K562 (cell line): ENCODE data around the gene STOM. TPM values are rescaled to one million over a fixed set of nuclear protein-coding genes. Genes with fewer than 3 reads are reported as not detected.

Experiments used
- CBFA2T3 ChIP-seq: fragments of 450-650 bp; IDR thresholded peaks from 2 replicates; pipeline ENCODE4 v1.6.1; 2017
- KDM1A ChIP-seq, 2 experiments: fragments of 450-650 bp; IDR thresholded peaks; 2 replicates each; pipeline ENCODE4 v1.6.1; 2016; ENCODE audit warnings: mild to moderate bottlenecking in 2 of 2
- MNT ChIP-seq, 2 experiments: fragments of 450-650 bp; conservative IDR thresholded peaks; 2 replicates each; pipeline ENCODE4 v1.6.1; 2017; ENCODE audit warnings: mild to moderate bottlenecking in 2 of 2, moderate library complexity in 2 of 2
- MTA2 ChIP-seq: fragments of 450-650 bp; IDR thresholded peaks from 2 replicates; pipeline ENCODE4 v1.6.1; 2016; ENCODE audit warnings: low read depth
- POLR2AphosphoS5 ChIP-seq: IDR thresholded peaks from 2 replicates; pipeline ENCODE4 v1.6.1; 2011; ENCODE audit warnings: mild to moderate bottlenecking, low read depth, low read length, moderate library complexity; ENCODE audit not compliant: control insufficient read depth, insufficient read depth
- POLR2B ChIP-seq: fragments of 450-650 bp; IDR thresholded peaks from 2 replicates; pipeline ENCODE4 v1.6.1; 2018; ENCODE audit warnings: low read depth; ENCODE audit not compliant: partially characterized antibody
- RCOR1 ChIP-seq, 2 experiments: IDR thresholded peaks; 2 replicates each; pipeline ENCODE4 v1.6.1; 2012; ENCODE audit warnings: low read depth in 2 of 2, low read length in 2 of 2, borderline replicate concordance in 1 of 2, improper control_type of control experiment in 1 of 2
- TCF3 ChIP-seq: sonication (generic); formaldehyde crosslinking; IDR thresholded peaks from 2 replicates; pipeline ENCODE4 v1.4.0; 2020; ENCODE audit warnings: mild to moderate bottlenecking, missing genetic modification reagents
- ZNF124 ChIP-seq: sonication (generic); formaldehyde crosslinking; IDR thresholded peaks from 2 replicates; pipeline ENCODE4 v1.8.1; 2022; ENCODE audit warnings: missing genetic modification reagents
- ZNF146 ChIP-seq: IDR thresholded peaks from one replicate; pipeline ENCODE4 v1.6.1; 2018; ENCODE audit warnings: missing compliant biosample characterization; ENCODE audit not compliant: unreplicated experiment
- polyA plus RNA-seq, 8 experiments: library from polyadenylated mRNA; depleted of rRNA in 4 of 8; stranded (reverse) in 5 of 8; unstranded in 3 of 8; fragments of >200 nt; fragmentation: Nextera tagmentation in 2 of 8; fragmentation: Illumina TruSeq in 1 of 8; extraction: Ambion mirVana in 2 of 8; extraction: Trizol in 1 of 8; gene quantifications; 2 replicates each; pipeline versions ENCODE4 v1.2.1 to v1.2.3, GENCODE V29; 2011 to 2014; ENCODE audit warnings: inconsistent platforms in 1 of 8, missing spikeins in 1 of 8
- total RNA-seq, 7 experiments: library from RNA; depleted of rRNA in 6 of 7; stranded (reverse); fragments of >200 nt in 6 of 7; fragmentation: Illumina TruSeq in 2 of 7; extraction: Trizol in 2 of 7; gene quantifications; 2 replicates each; pipeline versions ENCODE4 v1.2.1 to v1.2.3, GENCODE V29; 2011 to 2021; ENCODE audit warnings: low replicate concordance in 1 of 7
- TF ChIP-seq, protein P1 (sequence below): fragments of 250-450 bp; sonication (Bioruptor Pico); IDR thresholded peaks from 2 replicates; pipeline ENCODE4 v1.4.0; 2020; ENCODE audit warnings: borderline replicate concordance
- TF ChIP-seq, protein P2 (sequence below): sonication (generic); formaldehyde crosslinking; IDR thresholded peaks from 2 replicates; pipeline ENCODE4 v1.8.0; 2023; ENCODE audit warnings: mild to moderate bottlenecking, missing genetic modification reagents
- TF ChIP-seq, protein P3 (sequence below): fragments of 450-650 bp; IDR thresholded peaks from 2 replicates; pipeline ENCODE4 v1.6.1; 2017; ENCODE audit warnings: antibody characterized with exemption, mild to moderate bottlenecking
- TF ChIP-seq, protein P4 (sequence below): sonication (generic); formaldehyde crosslinking; IDR thresholded peaks from 2 replicates; pipeline ENCODE4 v1.9.0; 2022; ENCODE audit warnings: mild to moderate bottlenecking, missing genetic modification reagents
- TF ChIP-seq, protein P5 (sequence below): sonication (generic); IDR thresholded peaks from 2 replicates; pipeline ENCODE4 v1.6.1; 2016

The STOM gene
- total and polyA plus RNA-seq, 9 of the 15 experiments (the other 6 are each of a cell fraction or from before 2014, with no cell fraction given), result 23.2 to 140 (median 43.9) TPM

- TF ChIP-seq RCOR1 (IDR thresholded peaks at IDR 0.05; ENCODE audit: borderline replicate concordance in 1 of 2, low read depth in 2 of 2, low read length in 2 of 2) (0 out of 4 replicates have a peak, but pooled peaks of 1 of the 2 experiments have one; percentile 20), MTA2 (peak; percentile 36; the same call in 1 of the 2 replicates), POLR2AphosphoS5 (peak; percentile 62; the same call in 1 of the 2 replicates), KDM1A (IDR thresholded peaks at IDR 0.05) (0 out of 4 replicates have a peak, but pooled peaks of 1 of the 2 experiments have one; percentile 20), MNT (conservative IDR thresholded peaks at IDR 0.05) (peak in 1 of 2 experiments; percentile 30; a peak in 1 of 4 replicates), ZNF124 (no peak), CBFA2T3 (peak; percentile 87), ZNF146 (CRISPR knock-in tag) (peak; percentile 60), POLR2B (no peak), TCF3 (CRISPR knock-in tag) (peak; percentile 83)
- TF ChIP-seq, protein P1, sequence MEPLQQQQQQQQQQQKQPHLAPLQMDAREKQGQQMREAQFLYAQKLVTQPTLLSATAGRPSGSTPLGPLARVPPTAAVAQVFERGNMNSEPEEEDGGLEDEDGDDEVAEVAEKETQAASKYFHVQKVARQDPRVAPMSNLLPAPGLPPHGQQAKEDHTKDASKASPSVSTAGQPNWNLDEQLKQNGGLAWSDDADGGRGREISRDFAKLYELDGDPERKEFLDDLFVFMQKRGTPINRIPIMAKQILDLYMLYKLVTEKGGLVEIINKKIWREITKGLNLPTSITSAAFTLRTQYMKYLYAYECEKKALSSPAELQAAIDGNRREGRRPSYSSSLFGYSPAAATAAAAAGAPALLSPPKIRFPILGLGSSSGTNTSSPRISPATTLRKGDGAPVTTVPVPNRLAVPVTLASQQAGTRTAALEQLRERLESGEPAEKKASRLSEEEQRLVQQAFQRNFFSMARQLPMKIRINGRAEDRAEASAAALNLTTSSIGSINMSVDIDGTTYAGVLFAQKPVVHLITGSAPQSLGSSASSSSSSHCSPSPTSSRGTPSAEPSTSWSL (CRISPR knock-in tag), result no peak
- TF ChIP-seq, protein P2, sequence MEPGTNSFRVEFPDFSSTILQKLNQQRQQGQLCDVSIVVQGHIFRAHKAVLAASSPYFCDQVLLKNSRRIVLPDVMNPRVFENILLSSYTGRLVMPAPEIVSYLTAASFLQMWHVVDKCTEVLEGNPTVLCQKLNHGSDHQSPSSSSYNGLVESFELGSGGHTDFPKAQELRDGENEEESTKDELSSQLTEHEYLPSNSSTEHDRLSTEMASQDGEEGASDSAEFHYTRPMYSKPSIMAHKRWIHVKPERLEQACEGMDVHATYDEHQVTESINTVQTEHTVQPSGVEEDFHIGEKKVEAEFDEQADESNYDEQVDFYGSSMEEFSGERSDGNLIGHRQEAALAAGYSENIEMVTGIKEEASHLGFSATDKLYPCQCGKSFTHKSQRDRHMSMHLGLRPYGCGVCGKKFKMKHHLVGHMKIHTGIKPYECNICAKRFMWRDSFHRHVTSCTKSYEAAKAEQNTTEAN, result no peak
- TF ChIP-seq, protein P3, sequence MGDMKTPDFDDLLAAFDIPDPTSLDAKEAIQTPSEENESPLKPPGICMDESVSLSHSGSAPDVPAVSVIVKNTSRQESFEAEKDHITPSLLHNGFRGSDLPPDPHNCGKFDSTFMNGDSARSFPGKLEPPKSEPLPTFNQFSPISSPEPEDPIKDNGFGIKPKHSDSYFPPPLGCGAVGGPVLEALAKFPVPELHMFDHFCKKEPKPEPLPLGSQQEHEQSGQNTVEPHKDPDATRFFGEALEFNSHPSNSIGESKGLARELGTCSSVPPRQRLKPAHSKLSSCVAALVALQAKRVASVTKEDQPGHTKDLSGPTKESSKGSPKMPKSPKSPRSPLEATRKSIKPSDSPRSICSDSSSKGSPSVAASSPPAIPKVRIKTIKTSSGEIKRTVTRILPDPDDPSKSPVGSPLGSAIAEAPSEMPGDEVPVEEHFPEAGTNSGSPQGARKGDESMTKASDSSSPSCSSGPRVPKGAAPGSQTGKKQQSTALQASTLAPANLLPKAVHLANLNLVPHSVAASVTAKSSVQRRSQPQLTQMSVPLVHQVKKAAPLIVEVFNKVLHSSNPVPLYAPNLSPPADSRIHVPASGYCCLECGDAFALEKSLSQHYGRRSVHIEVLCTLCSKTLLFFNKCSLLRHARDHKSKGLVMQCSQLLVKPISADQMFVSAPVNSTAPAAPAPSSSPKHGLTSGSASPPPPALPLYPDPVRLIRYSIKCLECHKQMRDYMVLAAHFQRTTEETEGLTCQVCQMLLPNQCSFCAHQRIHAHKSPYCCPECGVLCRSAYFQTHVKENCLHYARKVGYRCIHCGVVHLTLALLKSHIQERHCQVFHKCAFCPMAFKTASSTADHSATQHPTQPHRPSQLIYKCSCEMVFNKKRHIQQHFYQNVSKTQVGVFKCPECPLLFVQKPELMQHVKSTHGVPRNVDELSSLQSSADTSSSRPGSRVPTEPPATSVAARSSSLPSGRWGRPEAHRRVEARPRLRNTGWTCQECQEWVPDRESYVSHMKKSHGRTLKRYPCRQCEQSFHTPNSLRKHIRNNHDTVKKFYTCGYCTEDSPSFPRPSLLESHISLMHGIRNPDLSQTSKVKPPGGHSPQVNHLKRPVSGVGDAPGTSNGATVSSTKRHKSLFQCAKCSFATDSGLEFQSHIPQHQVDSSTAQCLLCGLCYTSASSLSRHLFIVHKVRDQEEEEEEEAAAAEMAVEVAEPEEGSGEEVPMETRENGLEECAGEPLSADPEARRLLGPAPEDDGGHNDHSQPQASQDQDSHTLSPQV, result 0 out of 2 replicates have a peak, but pooled peaks have one; percentile 19
- TF ChIP-seq, protein P4, sequence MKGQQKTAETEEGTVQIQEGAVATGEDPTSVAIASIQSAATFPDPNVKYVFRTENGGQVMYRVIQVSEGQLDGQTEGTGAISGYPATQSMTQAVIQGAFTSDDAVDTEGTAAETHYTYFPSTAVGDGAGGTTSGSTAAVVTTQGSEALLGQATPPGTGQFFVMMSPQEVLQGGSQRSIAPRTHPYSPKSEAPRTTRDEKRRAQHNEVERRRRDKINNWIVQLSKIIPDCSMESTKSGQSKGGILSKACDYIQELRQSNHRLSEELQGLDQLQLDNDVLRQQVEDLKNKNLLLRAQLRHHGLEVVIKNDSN, result no peak
- TF ChIP-seq, protein P5, sequence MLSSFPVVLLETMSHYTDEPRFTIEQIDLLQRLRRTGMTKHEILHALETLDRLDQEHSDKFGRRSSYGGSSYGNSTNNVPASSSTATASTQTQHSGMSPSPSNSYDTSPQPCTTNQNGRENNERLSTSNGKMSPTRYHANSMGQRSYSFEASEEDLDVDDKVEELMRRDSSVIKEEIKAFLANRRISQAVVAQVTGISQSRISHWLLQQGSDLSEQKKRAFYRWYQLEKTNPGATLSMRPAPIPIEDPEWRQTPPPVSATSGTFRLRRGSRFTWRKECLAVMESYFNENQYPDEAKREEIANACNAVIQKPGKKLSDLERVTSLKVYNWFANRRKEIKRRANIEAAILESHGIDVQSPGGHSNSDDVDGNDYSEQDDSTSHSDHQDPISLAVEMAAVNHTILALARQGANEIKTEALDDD, result no peak
Measured at GRCh38 chr9:121333950-121334773, 35.9 kb downstream of the STOM start (continued).
